SHP77 (cell line): ENCODE measurements around the gene SPACDR.
A peak's percentile ranks its signal among the peaks of the same experiment; 100 is the strongest.

Experiments used
- DNase-seq, 2 experiments: peaks; one replicate each; lab custom pipeline; 2025; lab: John Stamatoyannopoulos, UW

Gene SPACDR

DNA sequence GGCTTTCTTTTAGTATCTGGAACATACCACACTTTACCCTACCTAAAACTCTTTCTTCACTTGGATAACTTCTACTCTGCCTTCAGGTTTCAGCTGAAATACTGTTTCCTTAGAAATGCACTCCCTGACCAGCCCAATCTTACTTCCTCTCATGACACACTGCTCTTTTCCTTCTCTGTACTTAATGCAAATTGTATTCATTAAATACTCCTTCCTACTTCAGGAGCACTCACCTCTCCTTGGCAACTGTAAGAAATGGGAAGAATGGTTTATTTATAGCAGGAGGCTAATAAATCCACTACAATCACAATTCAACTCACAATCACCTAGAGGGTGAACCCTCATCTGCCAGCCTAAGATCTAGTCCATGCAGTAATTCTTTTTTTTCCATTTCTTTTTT is 50.7 kb downstream of the SPACDR start:
- DNase-seq = no peak

DNA sequence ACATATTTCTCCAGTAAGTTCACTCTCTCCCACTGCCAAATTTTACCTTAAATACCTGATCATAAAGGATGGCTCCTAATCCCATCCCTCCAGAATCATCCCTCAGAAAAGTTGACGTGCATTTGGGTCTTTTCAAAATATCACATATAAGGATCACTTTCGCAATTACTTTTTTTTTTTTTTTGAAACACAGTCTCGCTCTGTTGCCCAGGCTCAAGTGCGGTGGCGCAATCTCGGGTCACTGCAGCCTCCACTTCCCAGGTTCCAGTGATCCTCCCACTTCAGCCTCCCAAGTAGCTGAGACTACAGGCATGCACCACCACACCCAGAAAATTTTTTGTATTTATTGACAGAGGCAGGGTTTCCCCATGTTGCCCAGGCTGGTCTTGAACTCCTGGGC is 53.0 kb downstream of the SPACDR start:
- no peak for DNase-seq

- DNase-seq = peak; percentile 14 to 52
Observed at GRCh38 chr7:100407285-100408180, 56.5 kb downstream of the SPACDR start.

DNA sequence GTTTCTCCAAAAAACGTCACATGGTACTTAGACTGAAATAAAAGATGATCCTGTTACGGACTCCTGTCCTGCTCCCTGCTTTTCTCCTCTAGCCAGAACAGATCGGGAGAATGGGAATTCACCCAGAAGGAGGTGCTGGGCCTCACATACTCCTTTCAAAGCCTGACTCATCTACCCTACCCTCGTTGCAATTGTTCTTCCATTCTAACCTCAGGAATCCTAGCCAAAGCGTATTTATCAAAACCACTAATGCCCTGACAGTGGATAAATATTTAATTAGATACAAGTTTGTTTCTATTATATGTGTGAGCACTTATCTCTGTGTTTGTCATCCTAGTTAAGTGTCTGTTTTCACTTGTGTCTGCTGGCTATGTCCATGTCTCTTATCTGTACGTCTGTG is 57.3 kb downstream of the SPACDR start:
- DNase-seq = no peak
